Muscle of leg (tissue), 16 donors: ENCODE data around the gene AHI1. TPM values are rescaled to one million over a fixed set of nuclear protein-coding genes. Genes with fewer than 3 reads are reported as not detected.

Experiments
- DNase-seq: peaks from one replicate; pipeline ENCODE4 v3.0.0; 2013
- H3K27ac ChIP-seq: one replicate; pipeline ENCODE4 v1.5.1; 2013; ENCODE audit warnings: mild to moderate bottlenecking, low read length, control low read depth
- H3K27me3 ChIP-seq: one replicate; pipeline ENCODE4 v1.6.1; 2013; ENCODE audit warnings: low read length; ENCODE audit not compliant: control insufficient read depth, insufficient read depth
- H3K36me3 ChIP-seq: one replicate; pipeline ENCODE4 v1.6.1; 2013; ENCODE audit warnings: low read length; ENCODE audit not compliant: control insufficient read depth, insufficient read depth
- H3K4me1 ChIP-seq: one replicate; pipeline ENCODE4 v1.6.1; 2013; ENCODE audit warnings: low read length; ENCODE audit not compliant: control insufficient read depth, insufficient read depth
- H3K4me3 ChIP-seq: one replicate; pipeline ENCODE4 v1.5.1; 2013; ENCODE audit warnings: low read length, control low read depth
- H3K9me3 ChIP-seq: replicated peaks from 2 replicates; pipeline ENCODE4 v1.6.1; 2013; ENCODE audit warnings: low read depth, low read length; ENCODE audit not compliant: control insufficient read depth
- WGBS: methylation state at CpG from one replicate; pipeline ENCODE4 v1.1.5; 2013; ENCODE audit warnings: missing lambda C conversion rate; ENCODE audit not compliant: insufficient coverage; 5-methylcytosine and 5-hydroxymethylcytosine counted together
- long read RNA-seq, 11 donors: transcript quantifications; one replicate each; lab custom pipeline, GENCODE V29; 2026
- polyA plus RNA-seq, 8 donors: library from polyadenylated mRNA; unstranded; fragments of 120-200 nt; gene quantifications; one replicate each; pipeline versions ENCODE4 v1.2.1 to v1.2.3, GENCODE V29; 2013; ENCODE audit warnings: inconsistent platforms in 1 of 8, low replicate concordance in 1 of 8; ENCODE audit not compliant: insufficient read length in 8 of 8, insufficient read depth in 1 of 8
- total RNA-seq: library from RNA; stranded (reverse); fragments of 120-200 nt; gene quantifications from one replicate; pipeline ENCODE4 v1.2.4, GENCODE V29; 2013

AHI1 gene
- total RNA-seq (25.5 TPM), polyA plus RNA-seq (10 to 100 TPM; 16.3 to 28.7 (median 19.7) TPM)
- long read RNA-seq, donor 1, partial matches to known transcripts: 0 of 1 reads
- long read RNA-seq, donor 1, other reads (novel, unspliced or antisense): 0 of 1 reads
- long read RNA-seq, donor 2: 0 reads
- long read RNA-seq, donor 3, full-length matches to known transcripts: 3 of 3 reads
- long read RNA-seq, donor 3, partial matches to known transcripts: 0 of 3 reads
- long read RNA-seq, donor 3, other reads (novel, unspliced or antisense): 0 of 3 reads
- long read RNA-seq, donor 4, partial matches to known transcripts: 0 of 1 reads
- long read RNA-seq, donor 4, other reads (novel, unspliced or antisense): 0 of 1 reads
- long read RNA-seq, donor 5, partial matches to known transcripts: 0 of 2 reads
- long read RNA-seq, donor 5, other reads (novel, unspliced or antisense): 0 of 2 reads
- long read RNA-seq, donor 6, partial matches to known transcripts: 0 of 1 reads
- long read RNA-seq, donor 6, other reads (novel, unspliced or antisense): 0 of 1 reads
- long read RNA-seq, donor 7, partial matches to known transcripts: 0 of 2 reads
- long read RNA-seq, donor 7, other reads (novel, unspliced or antisense): 0 of 2 reads
- long read RNA-seq, donor 8: 0 reads
- long read RNA-seq, donor 9, partial matches to known transcripts: 0 of 1 reads
- long read RNA-seq, donor 9, other reads (novel, unspliced or antisense): 0 of 1 reads
- long read RNA-seq, donor 10: 0 reads
- long read RNA-seq, donor 11: 0 reads

- Histone ChIP-seq H3K9me3 (no peaks in the 10 kb centered on the region), H3K36me3 (peaks cover 8% of the 10 kb centered on the region), H3K27ac (peak within 1 kb of the TSS; percentile 100), H3K27me3 (no peaks in the 10 kb centered on the region), H3K4me1 (peaks cover 6% of the 10 kb centered on the region), H3K4me3 (peak within 1 kb of the TSS; percentile 96)
- WGBS: under 1% methylated on average over 71 of the region's 85 CpGs
- peak; percentile 98 for DNase-seq
Observed at GRCh38 chr6:135497412-135498184, at the start of gene AHI1. Gene AHI1, minus strand, starts transcription at chr6:135497740. Its CDS starts 5,503 bp downstream, at chr6:135492237.

GRCh38 chr6:135546680-135547418 is 49.3 kb upstream of the AHI1 start:
- no peak overlapping the region for H3K27ac ChIP-seq
- DNase-seq: no peak

GRCh38 chr6:135546206-135546605 is 48.7 kb upstream of the AHI1 start:
- no peaks in the 10 kb centered on the region for H3K36me3 ChIP-seq
- no peak overlapping the region for H3K27ac ChIP-seq
- no peaks in the 10 kb centered on the region for H3K27me3 ChIP-seq
- no peaks in the 10 kb centered on the region for H3K9me3 ChIP-seq
- no peak overlapping the region for H3K4me3 ChIP-seq
- H3K4me1 ChIP-seq: no peaks in the 10 kb centered on the region
- no peak for DNase-seq
- 81% methylated on average over 2 of the region's 2 CpGs for WGBS

More at GRCh38 chr6:135546680-135547418, 49.3 kb upstream of the AHI1 start:
- Histone ChIP-seq H3K4me3 (no peak overlapping the region), H3K4me1 (no peaks in the 10 kb centered on the region), H3K36me3 (no peaks in the 10 kb centered on the region), H3K9me3 (no peaks in the 10 kb centered on the region), H3K27me3 (no peaks in the 10 kb centered on the region)
- 85% methylated on average over 2 of the region's 9 CpGs for WGBS

- no peak overlapping the region for H3K4me3 ChIP-seq
- DNase-seq: peak; percentile 69
- H3K9me3 ChIP-seq: no peaks in the 10 kb centered on the region
- no peaks in the 10 kb centered on the region for H3K36me3 ChIP-seq
- no CpG with 5 or more reads among the region's 2 CpGs for WGBS
- no peaks in the 10 kb centered on the region for H3K27me3 ChIP-seq
- no peak overlapping the region for H3K27ac ChIP-seq
- no peaks in the 10 kb centered on the region for H3K4me1 ChIP-seq
Observed at GRCh38 chr6:135540207-135540840, 42.8 kb upstream of the AHI1 start.

GRCh38 chr6:135537741-135538301 is 40.3 kb upstream of the AHI1 start:
- DNase-seq: no peak
- no peak overlapping the region for H3K27ac ChIP-seq
- no peaks in the 10 kb centered on the region for H3K27me3 ChIP-seq
- no CpG with 5 or more reads among the region's 2 CpGs for WGBS
- no peaks in the 10 kb centered on the region for H3K9me3 ChIP-seq
- H3K4me3 ChIP-seq: no peak overlapping the region
- H3K36me3 ChIP-seq: no peaks in the 10 kb centered on the region
- H3K4me1 ChIP-seq: no peaks in the 10 kb centered on the region

GRCh38 chr6:135535989-135536414 is 38.5 kb upstream of the AHI1 start:
- no CpG with 5 or more reads among the region's 4 CpGs for WGBS
- H3K4me1 ChIP-seq: no peaks in the 10 kb centered on the region
- H3K27ac ChIP-seq: no peak overlapping the region
- H3K4me3 ChIP-seq: no peak overlapping the region
- no peaks in the 10 kb centered on the region for H3K36me3 ChIP-seq
- no peaks in the 10 kb centered on the region for H3K27me3 ChIP-seq
- DNase-seq: peak; percentile 85
- H3K9me3 ChIP-seq: no peaks in the 10 kb centered on the region

GRCh38 chr6:135534773-135535380 is 37.3 kb upstream of the AHI1 start:
- H3K4me3 ChIP-seq: no peak overlapping the region

GRCh38 chr6:135532559-135532958 is 35.0 kb upstream of the AHI1 start:
- Histone ChIP-seq H3K9me3 (no peaks in the 10 kb centered on the region), H3K4me3 (no peak overlapping the region), H3K27ac (no peak overlapping the region), H3K27me3 (no peaks in the 10 kb centered on the region), H3K4me1 (no peaks in the 10 kb centered on the region), H3K36me3 (no peaks in the 10 kb centered on the region)
- WGBS: 67% methylated on average over 1 of the region's 1 CpG
- no peak for DNase-seq

More at GRCh38 chr6:135534773-135535380, 37.3 kb upstream of the AHI1 start:
- WGBS: no CpG with 5 or more reads among the region's 3 CpGs
- no peaks in the 10 kb centered on the region for H3K36me3 ChIP-seq
- H3K4me1 ChIP-seq: no peaks in the 10 kb centered on the region
- no peak overlapping the region for H3K27ac ChIP-seq
- no peak for DNase-seq
- no peaks in the 10 kb centered on the region for H3K27me3 ChIP-seq
- no peaks in the 10 kb centered on the region for H3K9me3 ChIP-seq
